Endothelial cell (in vitro differentiated cells): ENCODE measurements around the gene ANKRD13D. TPM values are rescaled to one million over a fixed set of nuclear protein-coding genes. Genes with fewer than 3 reads are reported as not detected.
A peak's percentile ranks its signal among the peaks of the same experiment; 100 is the strongest.

Experiments
- DNase-seq: peaks from one replicate; pipeline ENCODE4 v3.0.0; 2021; ENCODE audit warnings: low spot score
- H3K27ac Mint-ChIP-seq: one replicate; pipeline ENCODE4 v1.8.0; 2021; ENCODE audit warnings: mixed read lengths, inconsistent platforms; ENCODE audit not compliant: unreplicated experiment
- H3K27me3 Mint-ChIP-seq: one replicate; pipeline ENCODE4 v1.8.0; 2021; ENCODE audit warnings: mild to moderate bottlenecking, moderate library complexity, mixed read lengths, inconsistent platforms; ENCODE audit not compliant: unreplicated experiment
- H3K36me3 Mint-ChIP-seq: one replicate; pipeline ENCODE4 v1.8.0; 2021; ENCODE audit warnings: mild to moderate bottlenecking, low read depth, mixed read lengths, inconsistent platforms; ENCODE audit not compliant: unreplicated experiment
- H3K4me1 Mint-ChIP-seq: one replicate; pipeline ENCODE4 v1.8.0; 2021; ENCODE audit warnings: mild to moderate bottlenecking, mixed read lengths, inconsistent platforms; ENCODE audit not compliant: unreplicated experiment
- H3K4me3 Mint-ChIP-seq: one replicate; pipeline ENCODE4 v1.8.0; 2021; ENCODE audit warnings: mild to moderate bottlenecking, mixed read lengths, inconsistent platforms; ENCODE audit not compliant: unreplicated experiment
- H3K9me3 Mint-ChIP-seq: one replicate; pipeline ENCODE4 v1.8.0; 2021; ENCODE audit warnings: mixed read lengths, inconsistent platforms; ENCODE audit not compliant: unreplicated experiment
- total RNA-seq: library from RNA; stranded (reverse); fragmentation: NEBNext Ultra II Directional; extraction: Animal tissue kit (Norgen Biotek cat#: 25700); gene quantifications from one replicate; pipeline ENCODE4 v1.2.1, GENCODE V29; 2021; ENCODE audit not compliant: unreplicated experiment
- TF ChIP-seq, protein P1 (sequence below): fragments of 200-600 bp; sonication (generic); IDR thresholded peaks from one replicate; pipeline ENCODE4 v1.5.0; 2021; ENCODE audit warnings: antibody characterized with exemption; ENCODE audit not compliant: unreplicated experiment

Gene ANKRD13D
- total RNA-seq, 1 donor from 2014 or later: 65.1 TPM

DNA sequence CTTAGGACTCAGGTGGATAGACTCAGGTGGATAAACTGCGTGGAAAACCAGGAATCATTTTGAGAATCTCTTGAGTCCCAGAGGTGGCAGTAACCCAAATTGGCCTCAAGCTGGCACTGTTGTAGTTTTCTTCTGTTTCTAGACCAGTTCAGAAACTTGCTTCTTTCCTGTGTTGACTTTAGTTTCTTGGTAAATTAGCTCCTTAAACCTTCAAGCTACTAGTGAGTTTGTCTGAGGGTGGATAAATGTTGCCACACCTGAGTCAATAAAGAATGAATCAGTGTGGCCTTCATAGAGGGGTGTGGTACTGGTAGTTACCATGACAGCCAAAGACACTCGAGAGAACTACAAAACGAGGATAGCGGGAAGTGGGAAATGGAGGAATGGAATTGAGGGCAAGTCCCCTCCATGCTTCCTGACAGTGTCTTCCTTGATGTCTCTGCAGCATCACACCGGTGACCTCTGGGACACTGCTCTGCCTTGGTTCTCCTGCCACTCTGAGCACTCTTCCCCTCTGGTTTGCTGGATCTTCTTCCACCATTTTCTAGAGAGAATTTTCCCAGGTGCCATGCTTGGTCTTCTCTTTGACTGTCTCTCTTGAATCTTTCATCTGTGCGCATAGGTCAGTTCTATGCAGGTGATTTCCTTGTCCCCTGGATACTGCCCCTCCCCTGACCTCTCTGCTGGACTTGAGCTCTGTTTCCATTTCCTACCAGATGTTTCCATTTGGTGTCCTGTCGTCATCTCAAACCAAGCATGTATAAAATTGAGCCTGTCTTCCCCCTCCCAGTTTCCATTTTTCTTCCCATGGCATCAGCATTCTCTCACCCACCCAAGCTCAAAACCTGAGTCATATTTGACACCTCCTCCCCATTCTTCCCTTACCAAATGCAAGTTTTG, 57.1 kb downstream of the ANKRD13D start:
- Mint-ChIP-seq H3K9me3 (no peaks in the 10 kb centered on the region), H3K4me3 (no peak overlapping the region), H3K27ac (peak overlapping the region; percentile 85), H3K27me3 (peaks cover 3% of the 10 kb centered on the region), H3K36me3 (no peaks in the 10 kb centered on the region), H3K4me1 (peaks cover 56% of the 10 kb centered on the region)
- TF ChIP-seq, protein P1, sequence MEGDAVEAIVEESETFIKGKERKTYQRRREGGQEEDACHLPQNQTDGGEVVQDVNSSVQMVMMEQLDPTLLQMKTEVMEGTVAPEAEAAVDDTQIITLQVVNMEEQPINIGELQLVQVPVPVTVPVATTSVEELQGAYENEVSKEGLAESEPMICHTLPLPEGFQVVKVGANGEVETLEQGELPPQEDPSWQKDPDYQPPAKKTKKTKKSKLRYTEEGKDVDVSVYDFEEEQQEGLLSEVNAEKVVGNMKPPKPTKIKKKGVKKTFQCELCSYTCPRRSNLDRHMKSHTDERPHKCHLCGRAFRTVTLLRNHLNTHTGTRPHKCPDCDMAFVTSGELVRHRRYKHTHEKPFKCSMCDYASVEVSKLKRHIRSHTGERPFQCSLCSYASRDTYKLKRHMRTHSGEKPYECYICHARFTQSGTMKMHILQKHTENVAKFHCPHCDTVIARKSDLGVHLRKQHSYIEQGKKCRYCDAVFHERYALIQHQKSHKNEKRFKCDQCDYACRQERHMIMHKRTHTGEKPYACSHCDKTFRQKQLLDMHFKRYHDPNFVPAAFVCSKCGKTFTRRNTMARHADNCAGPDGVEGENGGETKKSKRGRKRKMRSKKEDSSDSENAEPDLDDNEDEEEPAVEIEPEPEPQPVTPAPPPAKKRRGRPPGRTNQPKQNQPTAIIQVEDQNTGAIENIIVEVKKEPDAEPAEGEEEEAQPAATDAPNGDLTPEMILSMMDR: peak; percentile 46
- no peak for DNase-seq

DNA sequence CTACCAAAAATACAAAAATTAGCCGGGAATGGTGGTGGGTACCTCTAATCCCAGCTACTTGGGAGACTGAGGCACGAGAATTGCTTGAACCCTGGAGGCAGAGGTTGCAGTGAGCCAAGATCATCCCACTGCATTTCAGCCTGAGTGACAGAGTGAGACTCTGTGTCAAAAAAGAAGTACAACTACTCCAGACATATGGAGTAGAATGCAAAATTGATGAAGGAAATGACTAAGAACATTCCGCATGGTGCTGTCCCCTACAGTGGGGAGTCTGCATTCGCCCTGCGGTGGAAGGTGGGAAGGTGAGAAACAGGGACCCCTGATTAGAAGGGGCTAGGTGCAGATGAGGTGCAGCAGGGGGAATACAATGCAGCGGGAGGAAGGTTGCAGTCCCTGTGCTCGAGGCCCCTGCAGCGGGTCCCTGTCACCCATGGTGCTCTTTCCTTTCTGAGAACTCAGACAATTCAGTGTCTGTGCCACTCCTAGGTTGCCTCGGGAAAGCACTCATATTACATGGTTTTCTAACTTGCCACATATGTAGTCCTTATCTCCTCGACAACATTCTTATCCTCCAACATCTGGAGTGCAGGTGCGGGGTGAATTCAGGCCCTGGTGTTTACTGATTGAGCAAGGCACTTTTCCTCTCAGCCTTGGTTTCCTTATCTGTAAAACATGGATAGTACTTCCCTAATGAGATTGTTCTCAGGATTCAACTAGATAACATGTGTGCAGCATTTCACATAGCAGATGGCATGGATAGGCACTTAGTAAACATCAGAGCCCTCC, 59.1 kb downstream of the ANKRD13D start:
- H3K4me1 Mint-ChIP-seq: peaks cover 64% of the 10 kb centered on the region
- H3K36me3 Mint-ChIP-seq: no peaks in the 10 kb centered on the region
- TF ChIP-seq, protein P1: no peak
- peaks cover 3% of the 10 kb centered on the region for H3K27me3 Mint-ChIP-seq
- peak overlapping the region; percentile 95 for H3K27ac Mint-ChIP-seq
- DNase-seq: no peak
- peak overlapping the region; percentile 42 for H3K4me3 Mint-ChIP-seq
- no peaks in the 10 kb centered on the region for H3K9me3 Mint-ChIP-seq

DNA sequence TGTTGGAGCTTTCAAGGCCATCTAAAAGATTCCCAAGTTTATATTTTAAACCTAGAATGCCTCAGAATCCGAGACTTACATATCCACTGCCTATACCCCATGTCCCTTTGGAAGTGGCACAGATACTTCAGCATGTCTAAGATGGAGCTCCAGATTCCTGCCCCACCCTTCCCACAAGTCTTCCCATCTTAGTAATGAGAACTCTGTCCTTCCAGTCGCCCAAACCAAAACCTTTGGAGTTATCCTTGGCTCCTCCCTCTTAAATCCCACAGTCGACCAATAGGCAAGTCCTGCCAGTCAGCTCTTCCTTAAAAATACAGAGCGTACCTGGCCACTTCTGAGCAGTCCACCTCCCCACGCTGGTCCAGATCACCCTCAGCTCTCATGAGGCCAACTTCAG, 59.9 kb downstream of the ANKRD13D start:
- Mint-ChIP-seq H3K27me3 (peaks cover 3% of the 10 kb centered on the region), H3K9me3 (no peaks in the 10 kb centered on the region), H3K4me1 (peaks cover 70% of the 10 kb centered on the region), H3K27ac (peak overlapping the region; percentile 95), H3K36me3 (no peaks in the 10 kb centered on the region), H3K4me3 (peak overlapping the region; percentile 43)
- no peak for DNase-seq
- TF ChIP-seq, protein P1: no peak

GRCh38 chr11:67349457-67349856, 60.4 kb downstream of the ANKRD13D start:
- DNase-seq: no peak
- peaks cover 70% of the 10 kb centered on the region for H3K4me1 Mint-ChIP-seq
- peak overlapping the region; percentile 43 for H3K4me3 Mint-ChIP-seq
- TF ChIP-seq, protein P1: no peak
- H3K9me3 Mint-ChIP-seq: no peaks in the 10 kb centered on the region
- H3K27me3 Mint-ChIP-seq: peaks cover 3% of the 10 kb centered on the region
- peak overlapping the region; percentile 95 for H3K27ac Mint-ChIP-seq
- no peaks in the 10 kb centered on the region for H3K36me3 Mint-ChIP-seq
